DMS53 treated with DMSO at 0.1 percent for 48 hours (cell line): ENCODE measurements around the gene NCOA7.
"Not testable (repeated sequence)": the region's sequence is repeated elsewhere in the genome, so short reads cannot be mapped to it uniquely, and the experiment has no call there.

Experiments used
- DNase-seq: peaks from one replicate; lab custom pipeline; 2025; ENCODE audit not compliant: unreplicated experiment; lab: John Stamatoyannopoulos, UW

Gene NCOA7

GRCh38 chr6:125834348-125834747 is 43.6 kb downstream of the NCOA7 start:
- DNase-seq, result no peak

GRCh38 chr6:125835221-125835744 is 44.5 kb downstream of the NCOA7 start:
- DNase-seq, result no peak

- no peak for DNase-seq
These were observed 45.7 kb downstream of the NCOA7 start for GRCh38 chr6:125836466-125836865.

- no peak for DNase-seq
These were observed 48.7 kb downstream of the NCOA7 start for GRCh38 chr6:125839471-125839870.

GRCh38 chr6:125839879-125840278 is 49.1 kb downstream of the NCOA7 start:
- no peak for DNase-seq

- no peak for DNase-seq
These were observed 50.8 kb downstream of the NCOA7 start for GRCh38 chr6:125841356-125842090.

- DNase-seq, result no peak
These were observed 51.4 kb downstream of the NCOA7 start for GRCh38 chr6:125842091-125842626.

- DNase-seq, result no peak
These were observed 52.8 kb downstream of the NCOA7 start for GRCh38 chr6:125843593-125843992.

- no peak for DNase-seq
These were observed 54.2 kb downstream of the NCOA7 start for GRCh38 chr6:125844989-125845388.

GRCh38 chr6:125846292-125847024 is 55.7 kb downstream of the NCOA7 start:
- DNase-seq, result no peak

GRCh38 chr6:125848286-125848685 is 57.5 kb downstream of the NCOA7 start:
- DNase-seq, result not testable (repeated sequence)

GRCh38 chr6:125850361-125850760 is 59.6 kb downstream of the NCOA7 start:
- DNase-seq, result no peak

- DNase-seq, result no peak
These were observed 61.8 kb downstream of the NCOA7 start for GRCh38 chr6:125852587-125852986.

- DNase-seq, result no peak
These were observed 62.4 kb downstream of the NCOA7 start for GRCh38 chr6:125853168-125853567.

- DNase-seq, result no peak
These were observed 63.0 kb downstream of the NCOA7 start for GRCh38 chr6:125853756-125854155.

GRCh38 chr6:125854355-125854754 is 63.6 kb downstream of the NCOA7 start:
- no peak for DNase-seq

GRCh38 chr6:125855783-125856182 is 65.0 kb downstream of the NCOA7 start:
- no peak for DNase-seq

GRCh38 chr6:125857846-125858245 is 67.1 kb downstream of the NCOA7 start:
- DNase-seq, result no peak

GRCh38 chr6:125858427-125859320 is 67.9 kb downstream of the NCOA7 start:
- no peak for DNase-seq

GRCh38 chr6:125859727-125860126 is 69.0 kb downstream of the NCOA7 start:
- DNase-seq, result no peak

GRCh38 chr6:125863023-125863422 is 72.3 kb downstream of the NCOA7 start:
- no peak for DNase-seq
